Measurements from ENCODE around the gene FUT8. TPM values are rescaled to one million over a fixed set of nuclear protein-coding genes. Genes with fewer than 3 reads are reported as not detected.

The FUT8 gene
- total RNA-seq, 1 experiment from 2014 or later, result 42.3 TPM

GRCh38 chr14:65594153-65594881 lies 181.8 kb downstream of the FUT8 start:
- Histone ChIP-seq H3K79me2 (ENCODE audit: insufficient read depth, low read length) (no peaks in the 10 kb centered on the region), H3K27me3 (ENCODE audit: insufficient read depth, low read length) (no peaks in the 10 kb centered on the region), H4K20me1 (ENCODE audit: insufficient read depth) (no peaks in the 10 kb centered on the region), H3K9ac (ENCODE audit: low read length) (no peak overlapping the region), H2AFZ (ENCODE audit: low read depth, low read length, poor library complexity, severe bottlenecking) (no peak overlapping the region), H3K4me1 (ENCODE audit: control insufficient read depth in 1 of 2, insufficient read depth in 2 of 2, low read length in 2 of 2) (no peaks in the 10 kb centered on the region), H3K4me2 (ENCODE audit: low read length) (no peak overlapping the region), H3K36me3 (ENCODE audit: control insufficient read depth in 1 of 2, insufficient read depth in 2 of 2, low read length in 2 of 2) (no peaks in the 10 kb centered on the region), H3K9me2 (ENCODE audit: insufficient read depth) (no peaks in the 10 kb centered on the region), H3K4me3 (replicated peaks in 1 of 2; ENCODE audit: low read depth in 1 of 2, low read length in 2 of 2) (no peak overlapping the region), H3K27ac (ENCODE audit: low read depth, low read length) (no peak overlapping the region), H3K9me3 (ENCODE audit: control insufficient read depth in 1 of 2, insufficient read depth in 1 of 2, low read depth in 1 of 2, low read length in 2 of 2) (no peaks in the 10 kb centered on the region)
- ChIA-PET CTCF (no interaction called here), POLR2A (no interaction called here), RAD21 (ENCODE audit: low non-redundant PET in 1 of 2, low total read pairs in 2 of 2, uncharacterized antibody in 2 of 2, unreplicated experiment in 2 of 2) (no interaction called here)
- no TSS peak for BruUV-seq (replicated peaks)
- DNase-seq (ENCODE audit: low read depth, low spot score), result no peak
- no peak for ATAC-seq
- TF ChIP-seq EGR1 (IDR thresholded peaks at IDR 0.05; ENCODE audit: low read depth) (no peak), ZNF274 (IDR thresholded peaks at IDR 0.05; ENCODE audit: low read depth, low read length) (no peak), CEBPB (IDR thresholded peaks at IDR 0.05; ENCODE audit: low read depth) (no peak), ATF3 (IDR thresholded peaks at IDR 0.05) (no peak), FOSL1 (IDR thresholded peaks at IDR 0.05; ENCODE audit: low read depth) (no peak), SIN3A (IDR thresholded peaks at IDR 0.05; ENCODE audit: low read depth) (no peak), SP1 (IDR thresholded peaks at IDR 0.05; ENCODE audit: low read depth) (no peak), ELF1 (IDR thresholded peaks at IDR 0.05; ENCODE audit: borderline replicate concordance, low read depth) (no peak), ZFX (IDR thresholded peaks at IDR 0.05) (no peak), RAD21 (IDR thresholded peaks at IDR 0.05; ENCODE audit: low read depth) (no peak), EZH2 (IDR thresholded peaks at IDR 0.05) (no peak), CBX3 (IDR thresholded peaks at IDR 0.05; ENCODE audit: low read depth) (no peak), YY1 (IDR thresholded peaks at IDR 0.05; ENCODE audit: extremely low read depth, insufficient replicate concordance, low read depth, low read length) (no peak), SRF (IDR thresholded peaks at IDR 0.05; ENCODE audit: low read depth) (no peak), CTCF (IDR thresholded peaks at IDR 0.05 in 2 of 3, conservative IDR thresholded peaks at IDR 0.05 in 1 of 3; ENCODE audit: borderline replicate concordance in 1 of 3, insufficient read depth in 1 of 3, low read depth in 2 of 3, low read length in 2 of 3) (no peak), ZBTB33 (IDR thresholded peaks at IDR 0.05; ENCODE audit: extremely low read depth, insufficient replicate concordance, low read length) (no peak), POLR2A (IDR thresholded peaks at IDR 0.05; ENCODE audit: borderline replicate concordance, extremely low read depth, insufficient read depth, insufficient read length) (no peak), MAX (IDR thresholded peaks at IDR 0.05) (no peak)
- intact Hi-C loops (cut with micrococcal nuclease), result no loop called here

All from HCT116 (cell line).